ENCODE data around the gene NKAPL.

DNA sequence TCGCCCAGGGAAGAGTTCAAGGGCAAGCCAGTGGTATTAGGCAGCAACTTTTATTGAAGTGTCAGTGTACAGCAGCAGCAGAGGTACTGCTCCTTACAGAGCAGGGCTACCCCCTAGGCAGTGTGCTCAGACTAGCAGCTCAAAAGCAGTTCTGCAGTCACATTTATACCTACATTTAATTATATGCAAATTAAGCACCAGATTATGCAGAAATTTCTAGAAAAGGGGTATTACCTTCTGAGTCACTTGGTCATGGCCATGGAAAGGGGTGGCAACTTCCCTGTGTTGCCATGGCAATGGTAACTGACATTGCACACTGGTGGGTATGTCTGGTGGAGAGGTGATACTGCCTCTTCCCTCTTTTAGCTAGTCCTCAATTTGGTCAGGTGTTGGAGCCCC lies 5.0 kb upstream of the NKAPL start:
- TF ChIP-seq ZNF302 (CRISPR knock-in tag; IDR thresholded peaks at IDR 0.05), result no peak
- TF ChIP-seq RCOR1 (IDR thresholded peaks at IDR 0.05; ENCODE audit: low read depth, low read length), result no peak
- TF ChIP-seq, protein P1, sequence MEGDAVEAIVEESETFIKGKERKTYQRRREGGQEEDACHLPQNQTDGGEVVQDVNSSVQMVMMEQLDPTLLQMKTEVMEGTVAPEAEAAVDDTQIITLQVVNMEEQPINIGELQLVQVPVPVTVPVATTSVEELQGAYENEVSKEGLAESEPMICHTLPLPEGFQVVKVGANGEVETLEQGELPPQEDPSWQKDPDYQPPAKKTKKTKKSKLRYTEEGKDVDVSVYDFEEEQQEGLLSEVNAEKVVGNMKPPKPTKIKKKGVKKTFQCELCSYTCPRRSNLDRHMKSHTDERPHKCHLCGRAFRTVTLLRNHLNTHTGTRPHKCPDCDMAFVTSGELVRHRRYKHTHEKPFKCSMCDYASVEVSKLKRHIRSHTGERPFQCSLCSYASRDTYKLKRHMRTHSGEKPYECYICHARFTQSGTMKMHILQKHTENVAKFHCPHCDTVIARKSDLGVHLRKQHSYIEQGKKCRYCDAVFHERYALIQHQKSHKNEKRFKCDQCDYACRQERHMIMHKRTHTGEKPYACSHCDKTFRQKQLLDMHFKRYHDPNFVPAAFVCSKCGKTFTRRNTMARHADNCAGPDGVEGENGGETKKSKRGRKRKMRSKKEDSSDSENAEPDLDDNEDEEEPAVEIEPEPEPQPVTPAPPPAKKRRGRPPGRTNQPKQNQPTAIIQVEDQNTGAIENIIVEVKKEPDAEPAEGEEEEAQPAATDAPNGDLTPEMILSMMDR (IDR thresholded peaks at IDR 0.05), result no peak
- no peak for TF ChIP-seq KDM5A (IDR thresholded peaks at IDR 0.05)
- no peak for TF ChIP-seq NR3C1 (IDR thresholded peaks at IDR 0.05)
- no peak for TF ChIP-seq CBX2 (IDR thresholded peaks at IDR 0.05; ENCODE audit: borderline replicate concordance, low read depth)
- no peak for TF ChIP-seq POLR2A (IDR thresholded peaks at IDR 0.05; ENCODE audit: low read length)
- no peak for TF ChIP-seq RNF2 (IDR thresholded peaks at IDR 0.05; ENCODE audit: borderline replicate concordance, low read depth)
- TF ChIP-seq ZFP36 (IDR thresholded peaks at IDR 0.05; ENCODE audit: borderline replicate concordance, partially characterized antibody), result no peak
- no peak for TF ChIP-seq RARB (CRISPR knock-in tag; IDR thresholded peaks at IDR 0.05)

Data from A549 (cell line).